Measurements from ENCODE around the gene TBL3.
"Not testable (repeated sequence)": the region's sequence is repeated elsewhere in the genome, so short reads cannot be mapped to it uniquely, and the experiment has no call there.

TBL3 gene

DNA sequence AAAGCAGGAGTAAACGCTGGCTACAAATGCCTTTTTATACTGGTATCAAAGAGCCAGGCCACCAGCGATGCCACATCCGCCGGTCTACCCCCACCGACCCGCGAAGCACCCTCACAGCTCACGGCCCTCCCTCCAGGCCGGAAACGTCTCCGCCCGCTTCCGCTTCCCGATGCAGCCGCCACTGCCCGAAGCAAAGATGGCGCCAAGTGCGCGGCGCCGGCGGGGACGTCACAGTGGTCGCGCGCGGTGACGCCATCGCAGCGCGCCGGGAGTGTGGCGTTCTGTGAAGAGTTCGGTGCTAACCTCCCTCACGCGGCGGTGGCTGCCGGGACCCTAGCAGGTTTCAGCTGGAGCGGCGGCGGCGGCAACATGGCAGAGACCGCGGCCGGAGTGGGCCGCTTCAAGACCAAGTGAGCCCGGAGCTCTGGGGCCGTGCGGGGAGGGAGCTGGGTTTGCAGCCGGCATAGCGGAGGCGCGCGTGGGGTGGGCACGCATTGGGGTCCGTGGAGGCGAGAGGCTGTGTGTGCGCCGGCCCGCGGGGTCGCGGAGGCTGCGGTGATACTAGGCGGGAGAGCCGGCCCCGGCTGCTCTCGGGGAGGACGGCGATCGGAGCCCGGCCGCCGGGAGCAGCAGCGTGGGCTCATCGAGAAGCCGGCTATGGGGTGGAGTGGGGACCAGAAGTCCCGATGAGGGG lies at the start of gene TBL3:
Gene TBL3, plus strand, starts transcription at position 258 of the 694 bp plus-strand sequence. Its CDS starts 112 bp downstream, at position 370.
- DNase-seq (ENCODE audit: low read depth in 2 of 2), result peak; percentile 94

DNA sequence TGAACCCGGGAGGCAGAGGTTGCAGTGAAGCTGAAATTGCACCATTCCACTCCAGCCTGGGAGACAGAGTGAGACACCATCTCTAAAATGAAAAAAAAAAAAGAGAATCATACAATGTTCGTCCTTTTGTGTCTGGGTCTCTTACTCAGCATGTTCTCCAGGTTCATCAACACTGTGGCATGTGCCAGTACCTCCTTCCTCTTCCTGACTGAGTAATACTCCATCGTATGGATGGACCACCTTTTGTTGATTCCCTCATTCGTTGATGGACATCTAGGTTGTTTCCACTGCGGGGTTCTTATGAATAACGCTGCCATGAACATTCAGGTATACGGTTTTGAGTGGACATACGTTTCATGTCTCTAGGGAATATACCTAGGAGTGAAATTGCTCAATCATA lies 49.5 kb upstream of the TBL3 start:
- DNase-seq (ENCODE audit: low read depth in 2 of 2), result no peak

- DNase-seq (ENCODE audit: low read depth in 2 of 2), result no peak
These were observed 48.4 kb upstream of the TBL3 start for GRCh38 chr16:1923299-1924034.

- DNase-seq (ENCODE audit: low read depth in 2 of 2), result no peak
These were observed 47.8 kb upstream of the TBL3 start for GRCh38 chr16:1924095-1924494.

DNA sequence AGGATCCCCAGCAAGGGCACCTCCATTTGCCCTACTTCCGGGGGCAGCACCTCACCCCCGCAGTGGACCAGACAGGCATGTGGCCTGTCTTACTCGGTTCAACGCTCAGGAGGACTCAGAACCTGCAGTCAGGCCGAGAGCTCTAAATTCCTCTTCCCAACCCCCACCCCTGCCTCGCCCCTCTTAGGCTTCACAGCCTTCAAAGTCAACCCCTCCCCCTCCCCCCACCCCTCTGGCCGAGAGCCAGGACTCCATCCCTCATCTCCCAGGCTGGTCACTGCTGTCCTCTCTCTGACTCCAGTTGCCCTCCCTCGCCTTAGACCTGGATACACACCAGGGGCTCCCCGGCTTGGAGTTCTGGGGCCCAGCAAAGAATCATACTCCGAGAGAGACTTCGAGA lies 45.6 kb upstream of the TBL3 start:
- no peak for DNase-seq (ENCODE audit: low read depth in 2 of 2)

- no peak for DNase-seq (ENCODE audit: low read depth in 2 of 2)
These were observed 42.7 kb upstream of the TBL3 start for GRCh38 chr16:1929105-1929504.

DNA sequence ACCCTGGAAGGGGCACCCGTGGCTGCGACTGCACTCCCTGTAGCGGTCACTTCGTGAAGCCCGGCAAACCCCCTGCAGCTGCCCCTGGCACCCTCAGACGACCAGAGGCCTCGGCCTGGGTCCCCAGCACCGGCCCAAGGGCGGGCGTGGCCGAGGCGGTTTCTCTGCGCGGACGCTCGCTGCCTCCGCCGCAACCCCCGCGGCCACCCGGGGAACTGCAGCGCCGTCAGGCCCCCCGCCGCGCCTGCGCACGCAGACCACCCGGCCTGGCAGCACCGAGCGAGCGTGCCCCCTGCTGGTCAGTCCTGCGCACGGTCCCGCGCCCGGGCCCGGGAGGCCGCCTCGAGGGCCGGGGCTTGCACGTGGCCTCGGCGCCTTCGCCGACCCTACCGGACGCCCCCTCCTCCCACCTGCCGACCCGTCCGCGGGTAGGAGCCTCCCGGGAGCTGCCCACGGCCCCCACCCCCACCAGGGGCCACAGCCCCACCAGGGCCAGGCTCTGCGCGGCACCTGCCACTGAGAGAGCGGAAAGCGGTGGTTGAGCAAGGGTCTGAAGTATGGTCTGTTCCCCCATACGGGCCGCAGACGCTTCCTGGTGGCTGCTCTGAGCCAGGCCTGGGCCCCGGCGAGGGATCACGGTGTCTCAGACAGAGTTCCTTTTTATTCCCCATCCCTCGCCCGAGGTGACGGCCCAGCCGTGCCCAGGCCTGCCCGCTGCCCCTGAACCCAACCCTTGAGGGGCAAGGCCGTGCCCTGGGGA lies 42.1 kb upstream of the TBL3 start:
- DNase-seq (ENCODE audit: low read depth in 2 of 2), result peak; percentile 85 to 90

- DNase-seq (ENCODE audit: low read depth in 2 of 2), result no peak
These were observed 41.5 kb upstream of the TBL3 start for GRCh38 chr16:1930338-1930720.

GRCh38 chr16:1932050-1933028 lies 39.5 kb upstream of the TBL3 start:
- DNase-seq (ENCODE audit: low read depth in 2 of 2), result no peak

DNA sequence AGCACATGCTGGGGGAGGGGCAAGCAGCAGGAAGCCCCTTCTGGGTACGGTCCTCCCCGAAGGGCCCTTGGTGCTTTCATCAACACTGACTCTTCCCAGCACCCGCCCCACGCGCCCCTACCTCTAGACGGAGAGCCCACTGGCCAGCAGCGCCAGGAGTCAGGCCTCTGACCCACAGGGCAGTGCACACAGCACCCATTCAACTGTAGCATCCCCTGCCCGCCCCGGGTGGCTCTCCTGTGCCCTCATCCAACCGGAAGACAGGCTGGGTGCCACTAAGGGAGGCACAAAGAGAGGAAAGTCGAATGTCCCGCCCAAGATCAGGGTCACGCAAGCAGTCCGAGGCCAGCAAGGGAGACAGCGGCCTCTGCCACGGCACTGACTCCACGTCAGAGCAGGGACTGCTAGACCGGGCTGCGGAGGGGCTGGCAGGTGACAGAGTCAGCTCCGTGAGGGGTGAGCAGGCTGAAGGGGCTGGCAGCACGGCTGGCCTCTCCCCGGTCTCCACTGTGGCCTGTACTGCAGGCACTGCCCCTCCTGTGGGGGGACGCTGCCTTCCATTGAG lies 38.7 kb upstream of the TBL3 start:
- no peak for DNase-seq (ENCODE audit: low read depth in 2 of 2)

DNA sequence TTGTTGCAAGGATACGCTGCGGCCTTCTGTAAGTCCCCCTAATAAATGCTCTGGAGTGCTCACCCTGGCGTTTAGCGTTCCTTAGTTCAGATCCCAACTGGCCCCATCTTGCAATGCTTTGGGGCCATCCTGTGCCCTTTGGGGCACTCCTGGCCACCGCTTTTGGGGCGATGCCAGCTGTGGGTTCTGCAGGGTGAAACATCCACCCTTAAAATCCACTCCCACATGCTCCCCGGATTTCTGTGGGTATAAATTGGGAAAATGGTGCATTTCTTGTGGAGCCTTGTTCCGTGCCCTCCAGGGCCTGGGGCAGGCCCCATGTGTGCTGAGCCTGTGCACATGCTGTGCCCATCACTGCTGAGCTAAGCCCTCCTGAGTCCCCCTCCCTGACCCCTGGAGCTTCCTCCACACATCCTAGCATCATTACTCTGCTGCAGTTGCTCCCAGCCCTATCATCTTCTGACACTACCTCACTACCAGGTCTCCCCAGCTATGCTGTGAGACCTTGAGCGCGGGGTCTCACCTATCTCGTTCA lies 34.8 kb upstream of the TBL3 start:
- no peak for DNase-seq (ENCODE audit: low read depth in 2 of 2)

DNA sequence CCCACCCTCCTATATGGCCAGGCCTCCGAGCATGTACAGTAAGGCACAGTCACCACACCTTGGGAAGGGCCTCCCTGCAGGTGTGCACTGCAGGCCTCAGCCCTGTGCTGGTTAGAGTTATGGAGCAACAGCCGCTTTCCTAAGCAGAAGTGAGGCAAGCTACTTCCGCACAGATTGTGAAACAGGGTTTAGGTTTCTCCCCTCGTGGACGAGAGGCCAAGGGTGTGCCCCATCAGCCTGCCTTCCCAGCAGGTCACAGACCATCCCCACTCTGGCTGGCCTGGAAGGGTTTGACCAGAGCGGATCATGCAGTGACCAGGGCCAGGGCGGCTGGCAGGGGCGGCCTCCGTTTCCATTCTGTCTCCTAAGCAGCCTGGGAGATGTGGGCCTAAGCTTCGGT lies 33.5 kb upstream of the TBL3 start:
- DNase-seq (ENCODE audit: low read depth in 2 of 2), result no peak

DNA sequence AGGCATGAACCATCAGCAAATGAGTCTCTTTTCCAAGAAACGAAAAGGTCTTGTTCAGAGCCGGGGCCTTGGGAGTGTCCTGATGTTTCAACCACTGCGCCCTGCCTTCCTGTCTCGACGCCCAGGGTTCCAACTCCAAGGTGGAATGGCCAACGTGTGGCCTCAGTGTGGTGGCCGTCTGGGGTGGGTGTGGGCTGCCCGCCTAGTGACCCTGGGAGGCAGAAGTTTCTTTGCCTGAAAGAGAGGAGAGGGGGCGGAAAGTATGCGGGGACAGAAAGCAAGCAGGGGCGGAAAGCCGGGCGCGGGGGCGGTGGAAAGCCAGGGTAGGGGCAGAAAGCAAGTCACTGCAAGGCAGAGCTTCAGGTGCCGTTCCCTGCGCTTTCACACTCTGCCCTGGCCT lies 32.9 kb upstream of the TBL3 start:
- DNase-seq (ENCODE audit: low read depth in 2 of 2), result no peak

GRCh38 chr16:1939833-1940232 lies 32.0 kb upstream of the TBL3 start:
- not testable (repeated sequence) for DNase-seq (ENCODE audit: low read depth in 2 of 2)

DNA sequence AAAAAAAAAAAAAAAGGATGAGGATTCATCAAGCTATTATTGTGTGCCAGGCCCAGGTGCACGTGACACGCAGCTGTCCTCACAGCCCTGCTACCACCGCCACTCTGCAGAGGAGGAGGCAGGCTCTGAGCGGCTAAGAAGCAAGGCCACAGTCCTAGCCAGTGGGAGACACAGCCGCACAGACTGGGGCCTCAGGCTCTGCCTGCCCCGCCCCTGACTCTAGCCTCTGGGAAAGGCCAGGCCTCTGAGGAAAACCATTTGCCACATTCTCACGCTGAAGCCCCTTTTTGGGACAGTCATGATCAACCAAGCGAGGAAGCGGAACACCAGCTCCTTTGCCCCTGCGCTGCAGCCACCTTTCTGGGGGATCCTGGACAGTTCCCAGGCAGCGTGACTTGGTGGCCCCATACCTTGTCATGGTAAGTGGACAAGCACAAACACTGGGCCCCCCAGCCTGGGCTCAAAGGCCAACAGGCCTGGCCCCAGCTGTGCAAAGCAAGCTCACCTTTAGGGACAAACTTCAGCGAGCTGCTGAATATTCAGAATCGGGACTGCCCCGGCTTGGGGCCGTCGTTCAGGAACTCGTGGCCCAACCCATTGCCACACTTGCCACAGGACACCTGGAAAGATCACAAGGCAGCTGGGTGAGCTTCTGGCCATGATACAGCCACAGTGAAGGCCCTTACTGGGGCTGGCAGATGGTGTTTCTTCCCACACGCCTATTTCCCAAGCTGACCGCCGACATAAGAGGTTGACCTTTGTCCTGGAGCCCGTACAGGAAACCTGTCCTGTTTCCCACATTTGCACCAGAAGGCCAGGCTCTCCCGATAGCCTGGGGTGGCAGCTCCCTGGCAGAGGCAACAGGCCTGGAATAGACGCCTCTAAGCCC lies 31.3 kb upstream of the TBL3 start:
- no peak for DNase-seq (ENCODE audit: low read depth in 2 of 2)

DNA sequence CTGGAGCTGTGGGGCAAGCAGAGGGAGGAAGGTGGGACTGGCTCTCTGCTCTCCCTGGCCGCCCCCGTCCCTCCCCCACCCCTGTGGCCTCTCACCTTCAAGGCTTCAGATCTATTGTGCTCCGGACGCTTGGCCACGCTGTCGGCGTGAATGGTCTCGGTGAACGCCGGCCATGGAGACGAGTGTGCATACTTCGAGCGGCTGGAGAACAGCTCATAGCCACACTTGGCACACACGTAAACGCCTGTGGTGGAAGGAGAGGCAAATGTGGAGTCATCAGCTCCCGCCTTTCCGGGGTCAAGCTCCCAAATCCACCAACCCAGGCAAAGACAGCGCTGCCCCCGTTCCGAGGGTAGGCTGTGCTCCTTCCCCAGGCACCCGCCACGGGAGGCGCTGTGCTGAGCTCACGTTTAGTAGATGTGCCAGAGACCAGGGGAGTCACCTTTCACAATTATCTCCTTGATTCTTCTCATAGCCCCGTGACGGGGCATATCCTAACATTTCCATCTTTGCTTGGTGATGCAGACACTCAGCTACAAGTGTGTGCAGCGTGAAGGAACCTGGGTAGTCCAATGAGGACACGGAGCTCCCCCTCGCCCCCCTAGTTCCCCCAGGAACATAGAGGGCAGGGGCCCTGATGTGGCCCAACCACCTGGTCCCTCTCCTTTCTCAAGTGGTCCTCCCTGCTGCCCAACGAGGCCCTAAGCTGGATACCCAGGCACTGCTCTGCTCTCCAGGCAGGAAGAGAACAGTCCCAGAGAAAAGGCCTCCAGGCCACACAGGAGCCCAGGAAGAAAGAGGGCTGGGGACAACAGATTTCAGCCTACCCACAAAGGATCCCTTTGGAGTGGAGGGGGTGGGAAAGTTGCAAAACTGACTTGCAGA lies 30.4 kb upstream of the TBL3 start:
- no peak for DNase-seq (ENCODE audit: low read depth in 2 of 2)

GRCh38 chr16:1942047-1942809 lies 29.6 kb upstream of the TBL3 start:
- no peak for DNase-seq (ENCODE audit: low read depth in 2 of 2)
